ENCODE data around the gene C19orf25. TPM values are rescaled to one million over a fixed set of nuclear protein-coding genes. Genes with fewer than 3 reads are reported as not detected.

C19orf25 gene
- total and polyA plus RNA-seq, 2 of the 13 experiments (the other 11 are each of a cell fraction or from before 2014, with no cell fraction given) = 14.2 to 32.4 TPM

DNA sequence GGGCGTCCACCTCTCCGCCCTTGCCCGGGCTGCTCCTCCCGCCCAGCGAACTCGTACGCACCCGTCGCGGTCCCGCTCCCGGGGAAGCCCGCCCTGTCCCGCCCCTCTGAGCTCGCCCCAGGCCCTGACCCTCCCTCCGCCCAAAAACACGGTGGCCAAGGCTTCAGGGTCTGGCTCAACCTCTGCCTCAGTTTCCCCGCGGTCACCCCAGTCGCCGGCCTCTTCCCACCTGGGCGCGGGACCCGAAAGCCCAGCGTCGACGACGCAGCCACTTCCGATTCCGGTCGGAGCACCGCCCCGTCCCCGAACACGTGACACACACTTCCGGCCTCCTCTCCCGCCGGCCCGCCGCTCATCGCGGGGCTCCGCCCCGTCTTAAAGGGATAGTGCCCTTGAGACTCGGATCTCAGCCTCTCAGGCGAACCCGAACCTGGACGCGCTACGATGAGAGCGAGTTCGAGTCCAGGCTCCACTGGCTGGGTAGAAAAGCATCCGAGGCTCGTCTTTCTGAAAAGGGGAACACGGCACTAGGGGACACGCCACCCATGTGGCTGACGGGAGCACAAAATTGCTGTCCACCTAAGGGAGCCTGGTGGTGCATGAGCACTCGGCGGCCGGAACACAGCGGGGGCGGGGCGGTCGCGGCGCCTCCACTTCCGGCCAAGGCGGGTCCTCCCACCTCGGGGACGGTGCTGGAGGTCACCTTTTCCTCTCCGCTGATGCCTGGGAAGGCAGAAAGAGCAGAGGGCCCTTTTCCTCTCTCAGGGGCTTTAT, at the start of gene C19orf25 (continued):
- TF ChIP-seq RORA (CRISPR knock-in tag; IDR thresholded peaks at IDR 0.05) (no peak), NFIB (CRISPR knock-in tag; IDR thresholded peaks at IDR 0.05; ENCODE audit: borderline replicate concordance) (no peak), ESRRA (CRISPR knock-in tag; IDR thresholded peaks at IDR 0.05; ENCODE audit: low read depth) (peak; percentile 91), ZNF746 (CRISPR knock-in tag; IDR thresholded peaks at IDR 0.05) (peak; percentile 40; the same call in 1 of the 2 replicates), HNF4A (CRISPR knock-in tag; IDR thresholded peaks at IDR 0.05) (peak; percentile 17; the same call in 1 of the 2 replicates), KDM2A (CRISPR knock-in tag; IDR thresholded peaks at IDR 0.05; ENCODE audit: borderline replicate concordance, low read depth) (peak; percentile 63; the same call in 1 of the 2 replicates), RCOR2 (CRISPR knock-in tag; IDR thresholded peaks at IDR 0.05) (peak; percentile 96), ATF1 (CRISPR knock-in tag; IDR thresholded peaks at IDR 0.05) (no peak), SIN3B (IDR thresholded peaks at IDR 0.05; ENCODE audit: low read length) (no peak), ZNF33B (CRISPR knock-in tag; IDR thresholded peaks at IDR 0.05) (peak; percentile 51; the same call in 1 of the 2 replicates), NR3C1 (CRISPR knock-in tag; IDR thresholded peaks at IDR 0.05) (no peak), ZNF615 (CRISPR knock-in tag; IDR thresholded peaks at IDR 0.05; ENCODE audit: borderline replicate concordance) (peak; percentile 71; the same call in 1 of the 2 replicates), ZNF619 (CRISPR knock-in tag; IDR thresholded peaks at IDR 0.05) (peak; percentile 46; the same call in 1 of the 2 replicates), SMARCE1 (IDR thresholded peaks at IDR 0.05; ENCODE audit: borderline replicate concordance) (no peak), ZNF235 (CRISPR knock-in tag; IDR thresholded peaks at IDR 0.05; ENCODE audit: borderline replicate concordance) (no peak), MIER3 (CRISPR knock-in tag; IDR thresholded peaks at IDR 0.05; ENCODE audit: borderline replicate concordance) (peak; percentile 70; the same call in 1 of the 2 replicates), MIER2 (CRISPR knock-in tag; IDR thresholded peaks at IDR 0.05) (no peak)
- TF ChIP-seq, protein P1, sequence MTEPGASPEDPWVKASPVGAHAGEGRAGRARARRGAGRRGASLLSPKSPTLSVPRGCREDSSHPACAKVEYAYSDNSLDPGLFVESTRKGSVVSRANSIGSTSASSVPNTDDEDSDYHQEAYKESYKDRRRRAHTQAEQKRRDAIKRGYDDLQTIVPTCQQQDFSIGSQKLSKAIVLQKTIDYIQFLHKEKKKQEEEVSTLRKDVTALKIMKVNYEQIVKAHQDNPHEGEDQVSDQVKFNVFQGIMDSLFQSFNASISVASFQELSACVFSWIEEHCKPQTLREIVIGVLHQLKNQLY (CRISPR knock-in tag; IDR thresholded peaks at IDR 0.05) = peak; percentile 14; the same call in 1 of the 2 replicates
- TF ChIP-seq, protein P2, sequence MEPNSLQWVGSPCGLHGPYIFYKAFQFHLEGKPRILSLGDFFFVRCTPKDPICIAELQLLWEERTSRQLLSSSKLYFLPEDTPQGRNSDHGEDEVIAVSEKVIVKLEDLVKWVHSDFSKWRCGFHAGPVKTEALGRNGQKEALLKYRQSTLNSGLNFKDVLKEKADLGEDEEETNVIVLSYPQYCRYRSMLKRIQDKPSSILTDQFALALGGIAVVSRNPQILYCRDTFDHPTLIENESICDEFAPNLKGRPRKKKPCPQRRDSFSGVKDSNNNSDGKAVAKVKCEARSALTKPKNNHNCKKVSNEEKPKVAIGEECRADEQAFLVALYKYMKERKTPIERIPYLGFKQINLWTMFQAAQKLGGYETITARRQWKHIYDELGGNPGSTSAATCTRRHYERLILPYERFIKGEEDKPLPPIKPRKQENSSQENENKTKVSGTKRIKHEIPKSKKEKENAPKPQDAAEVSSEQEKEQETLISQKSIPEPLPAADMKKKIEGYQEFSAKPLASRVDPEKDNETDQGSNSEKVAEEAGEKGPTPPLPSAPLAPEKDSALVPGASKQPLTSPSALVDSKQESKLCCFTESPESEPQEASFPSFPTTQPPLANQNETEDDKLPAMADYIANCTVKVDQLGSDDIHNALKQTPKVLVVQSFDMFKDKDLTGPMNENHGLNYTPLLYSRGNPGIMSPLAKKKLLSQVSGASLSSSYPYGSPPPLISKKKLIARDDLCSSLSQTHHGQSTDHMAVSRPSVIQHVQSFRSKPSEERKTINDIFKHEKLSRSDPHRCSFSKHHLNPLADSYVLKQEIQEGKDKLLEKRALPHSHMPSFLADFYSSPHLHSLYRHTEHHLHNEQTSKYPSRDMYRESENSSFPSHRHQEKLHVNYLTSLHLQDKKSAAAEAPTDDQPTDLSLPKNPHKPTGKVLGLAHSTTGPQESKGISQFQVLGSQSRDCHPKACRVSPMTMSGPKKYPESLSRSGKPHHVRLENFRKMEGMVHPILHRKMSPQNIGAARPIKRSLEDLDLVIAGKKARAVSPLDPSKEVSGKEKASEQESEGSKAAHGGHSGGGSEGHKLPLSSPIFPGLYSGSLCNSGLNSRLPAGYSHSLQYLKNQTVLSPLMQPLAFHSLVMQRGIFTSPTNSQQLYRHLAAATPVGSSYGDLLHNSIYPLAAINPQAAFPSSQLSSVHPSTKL (CRISPR knock-in tag; IDR thresholded peaks at IDR 0.05) = peak; percentile 23; the same call in 1 of the 2 replicates
- TF ChIP-seq, protein P3, sequence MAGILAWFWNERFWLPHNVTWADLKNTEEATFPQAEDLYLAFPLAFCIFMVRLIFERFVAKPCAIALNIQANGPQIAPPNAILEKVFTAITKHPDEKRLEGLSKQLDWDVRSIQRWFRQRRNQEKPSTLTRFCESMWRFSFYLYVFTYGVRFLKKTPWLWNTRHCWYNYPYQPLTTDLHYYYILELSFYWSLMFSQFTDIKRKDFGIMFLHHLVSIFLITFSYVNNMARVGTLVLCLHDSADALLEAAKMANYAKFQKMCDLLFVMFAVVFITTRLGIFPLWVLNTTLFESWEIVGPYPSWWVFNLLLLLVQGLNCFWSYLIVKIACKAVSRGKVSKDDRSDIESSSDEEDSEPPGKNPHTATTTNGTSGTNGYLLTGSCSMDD (CRISPR knock-in tag; IDR thresholded peaks at IDR 0.05) = no peak
